Left lung (tissue), 10 donors: ENCODE results near the gene TLE3. TPM values are rescaled to one million over a fixed set of nuclear protein-coding genes. Genes with fewer than 3 reads are reported as not detected.

Experiments
- ATAC-seq: fragments of 200-7000 bp; cut with Tn5 transposase; one replicate; pipeline ENCODE4 v1.9.1; 2020; ENCODE audit warnings: moderate library complexity
- DNase-seq, 4 donors: peaks; one replicate each; pipeline ENCODE4 v3.0.0-alpha.2; 2013 to 2020
- H3K27ac ChIP-seq, 2 donors: fragments of 200-600 bp; sonication (generic) in 1 of 2; one replicate each; pipeline versions ENCODE4 v1.5.0 to v1.8.0; 2020 to 2021
- H3K27me3 ChIP-seq, 2 donors: fragments of 200-600 bp; sonication (generic) in 1 of 2; one replicate each; pipeline versions ENCODE4 v1.5.0 to v1.8.0; 2020 to 2021
- H3K36me3 ChIP-seq, 2 donors: fragments of 200-600 bp; sonication (generic) in 1 of 2; one replicate each; pipeline versions ENCODE4 v1.5.0 to v1.8.0; 2020 to 2021
- H3K4me1 ChIP-seq, 2 donors: fragments of 200-600 bp; one replicate each; pipeline ENCODE4 v1.8.0; 2021
- H3K4me3 ChIP-seq, 2 donors: fragments of 200-600 bp; sonication (generic) in 1 of 2; one replicate each; pipeline versions ENCODE4 v1.5.0 to v1.8.0; 2020 to 2021; ENCODE audit warnings: mild to moderate bottlenecking in 1 of 2
- H3K9me3 ChIP-seq, 2 donors: fragments of 200-600 bp; sonication (generic) in 1 of 2; one replicate each; pipeline versions ENCODE4 v1.5.0 to v1.8.0; 2020 to 2021
- intact Hi-C, 2 donors: fragments of 100-400 bp; cut with DNase I; formaldehyde crosslinking; loops; one replicate each; pipeline versions ENCODE4 v1.11.2 to v1.14.2; 2022
- microRNA-seq, 2 donors: library from miRNA; unstranded; fragments of <30 nt; microRNA quantifications; one replicate each; pipeline ENCODE4, GENCODE V29; 2019
- polyA plus RNA-seq, 6 donors: library from polyadenylated mRNA; unstranded; fragments of 120-200 nt; gene quantifications; one replicate each; pipeline ENCODE4 v1.2.1, GENCODE V29; 2013; ENCODE audit not compliant: insufficient read length in 6 of 6
- total RNA-seq, 2 donors: library from RNA; stranded (reverse); fragmentation: NEBNext Ultra II Directional; extraction: Animal tissue kit (Norgen Biotek cat#: 25700); gene quantifications; one replicate each; pipeline ENCODE4 v1.2.1, GENCODE V29; 2021
- TF ChIP-seq, protein P1 (sequence below), 2 donors: fragments of 200-600 bp; sonication (generic) in 1 of 2; IDR thresholded peaks; one replicate each; pipeline versions ENCODE4 v1.5.0 to v1.8.0; 2021; ENCODE audit warnings: antibody characterized with exemption in 2 of 2
- donor health status: DM: no; HTN: yes; CAD: no.
- donor health status: DM: no; HTN: no; CAD: no.

The TLE3 gene
- total and polyA plus RNA-seq, 8 donors, result 48.2 to 77.2 (median 62.0) TPM

DNA sequence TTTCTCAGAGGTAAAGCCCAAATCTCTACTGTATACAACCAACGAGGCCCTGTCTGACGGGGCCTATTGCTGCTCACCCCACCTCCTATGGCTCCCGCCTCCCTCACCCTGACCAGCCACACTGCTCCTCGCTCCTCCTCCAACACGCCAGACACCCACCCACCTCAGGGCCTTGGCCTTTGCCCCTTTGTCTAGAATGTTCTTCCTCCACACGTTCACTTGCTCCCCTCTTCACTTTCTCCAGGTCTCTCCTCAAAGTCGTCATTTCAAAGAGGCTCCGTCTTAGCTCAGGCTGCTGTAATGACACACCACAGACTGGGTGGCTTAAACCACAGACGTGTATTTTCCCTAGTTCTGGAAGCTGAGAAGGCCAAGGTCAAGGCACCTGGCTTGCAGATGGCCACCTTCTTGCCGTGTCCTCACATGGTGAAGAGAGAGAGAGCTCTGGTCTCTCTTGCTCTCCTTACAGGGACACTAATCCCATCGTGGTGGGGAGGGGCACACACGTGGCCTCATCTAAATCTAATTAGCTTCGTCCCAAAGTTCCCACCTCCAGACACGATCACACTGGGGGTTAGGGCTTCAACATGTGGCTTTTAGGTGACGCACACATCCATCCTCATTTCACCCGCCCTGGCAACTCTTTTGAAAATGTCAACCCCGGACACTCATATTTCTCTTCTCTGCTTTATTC, 98.2 kb downstream of the TLE3 start:
- Histone ChIP-seq H3K4me3 (no peak overlapping the region), H3K4me1 (no peaks in the 10 kb centered on the region), H3K27ac (no peak overlapping the region), H3K9me3 (peaks cover 0 to 11% of the 10 kb centered on the region in 2 donors), H3K27me3 (no peaks in the 10 kb centered on the region), H3K36me3 (no peaks in the 10 kb centered on the region)
- intact Hi-C loops, result no loop called here
- ATAC-seq, result no peak
- TF ChIP-seq, protein P1, sequence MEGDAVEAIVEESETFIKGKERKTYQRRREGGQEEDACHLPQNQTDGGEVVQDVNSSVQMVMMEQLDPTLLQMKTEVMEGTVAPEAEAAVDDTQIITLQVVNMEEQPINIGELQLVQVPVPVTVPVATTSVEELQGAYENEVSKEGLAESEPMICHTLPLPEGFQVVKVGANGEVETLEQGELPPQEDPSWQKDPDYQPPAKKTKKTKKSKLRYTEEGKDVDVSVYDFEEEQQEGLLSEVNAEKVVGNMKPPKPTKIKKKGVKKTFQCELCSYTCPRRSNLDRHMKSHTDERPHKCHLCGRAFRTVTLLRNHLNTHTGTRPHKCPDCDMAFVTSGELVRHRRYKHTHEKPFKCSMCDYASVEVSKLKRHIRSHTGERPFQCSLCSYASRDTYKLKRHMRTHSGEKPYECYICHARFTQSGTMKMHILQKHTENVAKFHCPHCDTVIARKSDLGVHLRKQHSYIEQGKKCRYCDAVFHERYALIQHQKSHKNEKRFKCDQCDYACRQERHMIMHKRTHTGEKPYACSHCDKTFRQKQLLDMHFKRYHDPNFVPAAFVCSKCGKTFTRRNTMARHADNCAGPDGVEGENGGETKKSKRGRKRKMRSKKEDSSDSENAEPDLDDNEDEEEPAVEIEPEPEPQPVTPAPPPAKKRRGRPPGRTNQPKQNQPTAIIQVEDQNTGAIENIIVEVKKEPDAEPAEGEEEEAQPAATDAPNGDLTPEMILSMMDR (IDR thresholded peaks at IDR 0.05), result no peak
- no peak for DNase-seq

DNA sequence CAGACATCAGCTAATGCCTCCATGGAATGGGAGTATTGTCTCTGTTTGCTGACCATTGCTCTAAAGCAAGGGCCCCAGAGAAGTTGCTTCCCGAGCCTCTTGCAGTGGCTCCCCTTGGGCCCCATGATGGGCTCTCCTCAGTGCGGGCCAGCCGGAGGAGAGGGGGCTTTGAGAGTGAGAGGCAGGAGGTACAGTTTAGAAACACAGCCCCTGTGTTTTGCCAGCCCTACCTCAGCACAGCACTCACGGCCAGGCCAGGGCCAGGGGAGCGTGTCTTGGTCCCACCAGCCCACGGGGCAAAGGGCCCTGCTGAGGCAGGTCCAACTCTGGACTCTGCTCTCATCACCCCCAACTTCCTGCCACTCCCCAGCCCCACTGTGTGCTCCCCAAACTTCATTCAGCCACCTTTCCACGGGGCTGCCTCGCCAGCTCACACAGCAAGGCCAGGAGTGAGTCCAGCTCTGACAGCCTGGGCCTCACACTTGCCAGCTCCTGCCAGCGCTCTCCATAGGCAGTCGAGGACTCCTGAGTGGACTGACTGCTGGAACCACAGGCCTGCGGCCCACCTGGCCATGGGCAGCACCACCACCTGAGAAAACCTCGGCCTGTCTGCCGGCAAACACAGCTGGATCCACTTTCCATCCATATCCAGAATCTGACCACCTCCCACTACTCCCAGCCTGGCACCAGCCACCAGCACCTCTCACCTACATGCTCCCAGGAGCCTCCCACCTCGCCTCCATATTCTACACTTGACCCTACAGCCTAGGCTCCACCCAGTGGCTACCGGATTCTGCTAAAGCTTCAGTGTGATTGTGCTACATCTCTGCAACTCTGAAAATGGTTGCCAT, 99.0 kb downstream of the TLE3 start:
- TF ChIP-seq, protein P1 (IDR thresholded peaks at IDR 0.05), result no peak
- ATAC-seq, result no peak

DNA sequence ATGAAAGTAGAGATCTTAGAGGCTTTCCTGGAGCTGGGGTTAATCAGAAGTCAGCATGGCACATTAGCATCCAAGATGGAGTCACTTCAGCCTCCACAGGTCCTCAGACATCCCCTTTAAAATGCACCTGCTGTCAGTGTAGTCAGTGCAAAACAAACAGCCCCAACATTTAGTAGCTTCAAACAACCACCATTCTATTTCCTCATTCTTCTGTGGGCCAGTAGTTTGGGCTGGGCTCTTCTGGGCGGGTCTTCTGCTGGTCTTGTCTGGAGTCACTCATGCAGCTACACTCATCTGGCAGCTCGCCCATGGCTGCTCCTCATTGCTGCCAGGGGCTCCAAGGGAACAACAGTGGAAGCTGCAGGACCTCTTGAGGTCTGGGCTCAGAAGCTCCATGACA, 99.9 kb downstream of the TLE3 start:
- Histone ChIP-seq H3K9me3 (peaks cover 0 to 6% of the 10 kb centered on the region in 2 donors), H3K36me3 (no peaks in the 10 kb centered on the region), H3K4me1 (no peaks in the 10 kb centered on the region), H3K27me3 (no peaks in the 10 kb centered on the region), H3K27ac (no peak overlapping the region), H3K4me3 (no peak overlapping the region)
- ATAC-seq (peak; percentile 80), DNase-seq (peak in 2 of 4 donors; percentile 78 to 80)
- intact Hi-C loops, result no loop called here
- TF ChIP-seq, protein P1 (IDR thresholded peaks at IDR 0.05), result no peak

More for the DNA sequence above, 99.0 kb downstream of the TLE3 start:
- DNase-seq, result no peak
- intact Hi-C loops, result no loop called here
- no peaks in the 10 kb centered on the region for H3K36me3 ChIP-seq
- no peak overlapping the region for H3K4me3 ChIP-seq
- peaks cover 0 to 11% of the 10 kb centered on the region in 2 donors for H3K9me3 ChIP-seq
- no peak overlapping the region for H3K27ac ChIP-seq
- H3K4me1 ChIP-seq, result no peaks in the 10 kb centered on the region
- H3K27me3 ChIP-seq, result no peaks in the 10 kb centered on the region

Small RNA genes lying within 50 kb of the gene (microRNA-seq; reads per million reads assigned to microRNA genes)
- gene MIR629, result 106 to 109 reads per million in 2 donors
